ENCODE measurements around the gene ZNF668. TPM values are rescaled to one million over a fixed set of nuclear protein-coding genes. Genes with fewer than 3 reads are reported as not detected.

The ZNF668 gene
- total RNA-seq, 1 donor from 2014 or later, result 15.2 TPM

DNA sequence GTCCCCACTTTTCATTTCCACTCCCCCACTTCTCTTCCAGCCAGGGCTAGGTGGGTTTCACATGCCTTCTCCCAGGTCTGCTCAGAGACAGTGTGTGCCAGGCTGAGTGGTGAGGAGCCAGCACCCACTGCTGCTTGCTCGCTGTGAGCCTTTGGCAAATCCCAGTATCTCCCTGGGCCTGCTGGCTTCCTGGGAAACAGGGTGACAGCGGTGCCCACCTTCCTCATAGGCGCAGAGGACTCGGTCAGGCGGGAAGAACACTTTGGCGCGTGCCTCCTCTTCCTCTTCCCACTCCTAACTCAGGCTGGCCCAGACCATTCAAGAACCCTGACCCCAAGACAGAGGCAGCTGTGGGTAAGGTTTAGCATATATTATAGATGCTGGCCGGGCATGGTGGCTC, 15.2 kb upstream of the ZNF668 start:
- Mint-ChIP-seq H3K9me3 (ENCODE audit: low read depth) (no peaks in the 10 kb centered on the region), H3K27ac (ENCODE audit: unreplicated experiment) (no peak overlapping the region), H3K27me3 (ENCODE audit: low read depth) (no peaks in the 10 kb centered on the region), H3K4me3 (ENCODE audit: unreplicated experiment) (no peak overlapping the region), H3K36me3 (ENCODE audit: low read depth) (peaks cover 6% of the 10 kb centered on the region), H3K4me1 (ENCODE audit: low read depth) (peaks cover 22% of the 10 kb centered on the region)
- TF ChIP-seq, protein P1, sequence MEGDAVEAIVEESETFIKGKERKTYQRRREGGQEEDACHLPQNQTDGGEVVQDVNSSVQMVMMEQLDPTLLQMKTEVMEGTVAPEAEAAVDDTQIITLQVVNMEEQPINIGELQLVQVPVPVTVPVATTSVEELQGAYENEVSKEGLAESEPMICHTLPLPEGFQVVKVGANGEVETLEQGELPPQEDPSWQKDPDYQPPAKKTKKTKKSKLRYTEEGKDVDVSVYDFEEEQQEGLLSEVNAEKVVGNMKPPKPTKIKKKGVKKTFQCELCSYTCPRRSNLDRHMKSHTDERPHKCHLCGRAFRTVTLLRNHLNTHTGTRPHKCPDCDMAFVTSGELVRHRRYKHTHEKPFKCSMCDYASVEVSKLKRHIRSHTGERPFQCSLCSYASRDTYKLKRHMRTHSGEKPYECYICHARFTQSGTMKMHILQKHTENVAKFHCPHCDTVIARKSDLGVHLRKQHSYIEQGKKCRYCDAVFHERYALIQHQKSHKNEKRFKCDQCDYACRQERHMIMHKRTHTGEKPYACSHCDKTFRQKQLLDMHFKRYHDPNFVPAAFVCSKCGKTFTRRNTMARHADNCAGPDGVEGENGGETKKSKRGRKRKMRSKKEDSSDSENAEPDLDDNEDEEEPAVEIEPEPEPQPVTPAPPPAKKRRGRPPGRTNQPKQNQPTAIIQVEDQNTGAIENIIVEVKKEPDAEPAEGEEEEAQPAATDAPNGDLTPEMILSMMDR (IDR thresholded peaks at IDR 0.05), result no peak
- no peak for DNase-seq (ENCODE audit: low spot score)

- TF ChIP-seq, protein P1 (IDR thresholded peaks at IDR 0.05), result no peak
- DNase-seq (ENCODE audit: low spot score), result no peak
- no peak within 1 kb of the TSS for H3K4me3 Mint-ChIP-seq (ENCODE audit: unreplicated experiment)
- H3K4me1 Mint-ChIP-seq (ENCODE audit: low read depth), result peaks cover 17% of the 10 kb centered on the region
- H3K27me3 Mint-ChIP-seq (ENCODE audit: low read depth), result no peaks in the 10 kb centered on the region
- no peak within 1 kb of the TSS for H3K27ac Mint-ChIP-seq (ENCODE audit: unreplicated experiment)
- peaks cover 6% of the 10 kb centered on the region for H3K36me3 Mint-ChIP-seq (ENCODE audit: low read depth)
- H3K9me3 Mint-ChIP-seq (ENCODE audit: low read depth), result no peaks in the 10 kb centered on the region
These were observed 14.6 kb upstream of the ZNF668 start, which contains the start of gene PRSS53 for GRCh38 chr16:31088459-31089183. TSS of gene PRSS53 (minus strand) at chr16:31088943. CDS start at chr16:31088809, 134 bp downstream.

GRCh38 chr16:31087971-31088370, 13.9 kb upstream of the ZNF668 start:
- DNase-seq (ENCODE audit: low spot score), result no peak
- H3K4me3 Mint-ChIP-seq (ENCODE audit: unreplicated experiment), result no peak overlapping the region

GRCh38 chr16:31087481-31087880, 13.4 kb upstream of the ZNF668 start:
- DNase-seq (ENCODE audit: low spot score), result no peak
- no peaks in the 10 kb centered on the region for H3K9me3 Mint-ChIP-seq (ENCODE audit: low read depth)
- no peak overlapping the region for H3K4me3 Mint-ChIP-seq (ENCODE audit: unreplicated experiment)
- H3K27ac Mint-ChIP-seq (ENCODE audit: unreplicated experiment), result no peak overlapping the region
- peaks cover 6% of the 10 kb centered on the region for H3K36me3 Mint-ChIP-seq (ENCODE audit: low read depth)
- H3K27me3 Mint-ChIP-seq (ENCODE audit: low read depth), result no peaks in the 10 kb centered on the region
- TF ChIP-seq, protein P1 (IDR thresholded peaks at IDR 0.05), result no peak
- H3K4me1 Mint-ChIP-seq (ENCODE audit: low read depth), result peaks cover 7% of the 10 kb centered on the region

More at GRCh38 chr16:31087971-31088370, 13.9 kb upstream of the ZNF668 start:
- Mint-ChIP-seq H3K36me3 (ENCODE audit: low read depth) (peaks cover 6% of the 10 kb centered on the region), H3K9me3 (ENCODE audit: low read depth) (no peaks in the 10 kb centered on the region), H3K27ac (ENCODE audit: unreplicated experiment) (no peak overlapping the region), H3K4me1 (ENCODE audit: low read depth) (peaks cover 12% of the 10 kb centered on the region), H3K27me3 (ENCODE audit: low read depth) (no peaks in the 10 kb centered on the region)
- TF ChIP-seq, protein P1 (IDR thresholded peaks at IDR 0.05), result no peak

GRCh38 chr16:31086629-31086906, 12.5 kb upstream of the ZNF668 start:
- H3K4me3 Mint-ChIP-seq (ENCODE audit: unreplicated experiment), result no peak overlapping the region
- no peaks in the 10 kb centered on the region for H3K9me3 Mint-ChIP-seq (ENCODE audit: low read depth)
- H3K27me3 Mint-ChIP-seq (ENCODE audit: low read depth), result no peaks in the 10 kb centered on the region
- H3K4me1 Mint-ChIP-seq (ENCODE audit: low read depth), result peaks cover 8% of the 10 kb centered on the region
- peaks cover 6% of the 10 kb centered on the region for H3K36me3 Mint-ChIP-seq (ENCODE audit: low read depth)
- TF ChIP-seq, protein P1 (IDR thresholded peaks at IDR 0.05), result no peak
- no peak for DNase-seq (ENCODE audit: low spot score)
- H3K27ac Mint-ChIP-seq (ENCODE audit: unreplicated experiment), result no peak overlapping the region
